GM18868 (cell line): ENCODE data around the gene PDE11A.

ENCODE experiments used
- ATAC-seq: cut with Tn5 transposase; IDR thresholded peaks from one replicate; pipeline ENCODE4 v1.9.1; 2021; ENCODE audit warnings: mild to moderate bottlenecking, moderate library complexity; ENCODE audit not compliant: unreplicated experiment

The PDE11A gene

DNA sequence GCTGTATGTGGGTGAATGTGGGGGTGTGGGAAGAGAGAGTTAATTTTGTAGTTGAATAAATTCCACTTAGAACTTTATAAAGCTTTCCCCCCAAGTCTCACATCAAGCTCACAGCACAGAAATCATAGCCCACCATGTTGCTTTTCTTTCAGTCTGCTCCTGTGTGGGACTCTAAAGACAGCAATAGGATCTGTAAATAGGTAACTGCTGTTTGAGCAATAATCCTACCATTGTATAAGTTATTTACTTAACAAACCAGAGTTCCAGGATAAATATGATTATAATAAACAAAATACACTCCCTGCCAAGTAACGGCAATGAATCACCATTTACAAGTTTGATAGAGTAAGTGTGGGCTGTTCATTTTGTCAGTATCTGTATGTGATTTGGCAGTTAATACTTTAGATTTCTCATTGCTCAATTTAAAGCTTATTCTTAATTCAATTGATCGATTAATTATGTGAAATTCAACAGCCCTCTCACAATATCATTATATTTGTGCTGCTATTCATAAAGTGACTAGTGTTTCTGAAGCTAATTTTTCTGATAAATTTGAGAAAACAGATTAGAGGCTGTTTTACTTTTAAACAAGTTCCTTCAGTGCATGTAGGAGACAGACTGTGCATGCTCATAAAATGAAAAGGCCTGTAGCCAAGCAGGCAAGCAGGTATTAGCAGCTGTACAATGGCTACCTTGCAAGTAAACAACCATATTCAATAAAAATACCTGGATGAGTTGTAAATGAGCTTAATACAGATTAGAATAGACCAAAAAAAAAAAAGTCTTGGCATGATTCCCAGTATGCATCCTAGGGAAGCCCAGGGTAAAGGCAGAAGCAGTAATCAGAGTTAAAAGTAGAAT, 142.7 kb downstream of the PDE11A start:
- no peak for ATAC-seq

DNA sequence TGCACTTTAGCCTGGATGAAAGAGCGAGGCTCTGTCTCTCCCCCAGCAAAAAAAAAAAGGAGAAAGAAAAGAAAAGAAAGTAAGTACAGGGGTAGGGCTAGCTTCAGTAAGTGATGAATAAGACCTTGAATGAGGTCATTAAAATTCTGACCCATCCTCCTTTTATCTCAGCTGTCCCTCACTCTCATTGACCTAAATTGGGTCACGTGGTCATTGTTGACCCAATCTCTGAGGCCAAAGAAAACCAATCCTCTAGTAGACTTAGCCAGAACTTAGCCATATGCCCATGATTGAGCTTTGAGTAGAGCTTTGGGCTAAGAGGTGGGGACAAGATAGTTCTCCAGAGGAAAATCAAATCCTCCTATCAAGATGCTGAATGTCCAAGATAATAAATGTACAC, 149.3 kb downstream of the PDE11A start:
- no peak for ATAC-seq

DNA sequence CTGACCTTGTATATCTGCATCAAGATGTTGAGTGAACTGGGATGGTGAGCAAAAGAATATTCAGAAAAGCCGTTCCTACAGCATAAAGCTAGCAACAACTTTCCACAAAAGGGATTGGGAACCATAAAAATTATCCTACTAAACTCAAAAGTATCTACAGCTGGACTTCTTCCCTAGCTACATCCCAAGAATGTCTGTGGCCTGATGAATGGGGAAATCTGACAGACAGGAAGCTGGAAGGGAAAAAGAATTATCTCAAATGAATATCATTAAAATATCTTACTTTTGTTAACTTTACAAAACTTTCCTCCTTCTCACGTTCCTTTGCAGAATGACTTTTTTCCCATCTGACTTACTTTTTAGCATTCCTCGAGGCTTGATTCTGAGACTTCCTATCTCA, 150.9 kb downstream of the PDE11A start:
- no peak for ATAC-seq

DNA sequence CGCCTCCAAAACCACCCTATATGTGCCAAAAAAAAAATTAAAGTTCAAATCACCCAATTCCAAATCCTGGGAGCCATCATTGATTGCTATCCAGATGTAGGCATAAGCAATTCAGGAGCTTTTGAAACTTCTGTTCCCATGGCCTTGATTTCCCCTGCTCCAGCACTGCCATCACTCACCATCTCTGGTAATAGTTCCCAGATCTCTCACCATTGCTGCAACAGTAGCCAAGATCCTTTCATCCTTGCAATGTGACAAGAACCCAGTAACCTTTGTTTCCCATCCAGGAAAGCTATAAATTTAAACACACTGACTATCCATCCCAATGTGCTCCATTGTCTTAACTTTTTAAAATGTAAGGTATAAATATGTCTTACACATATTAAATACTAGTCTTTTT, 155.4 kb downstream of the PDE11A start:
- no peak for ATAC-seq

DNA sequence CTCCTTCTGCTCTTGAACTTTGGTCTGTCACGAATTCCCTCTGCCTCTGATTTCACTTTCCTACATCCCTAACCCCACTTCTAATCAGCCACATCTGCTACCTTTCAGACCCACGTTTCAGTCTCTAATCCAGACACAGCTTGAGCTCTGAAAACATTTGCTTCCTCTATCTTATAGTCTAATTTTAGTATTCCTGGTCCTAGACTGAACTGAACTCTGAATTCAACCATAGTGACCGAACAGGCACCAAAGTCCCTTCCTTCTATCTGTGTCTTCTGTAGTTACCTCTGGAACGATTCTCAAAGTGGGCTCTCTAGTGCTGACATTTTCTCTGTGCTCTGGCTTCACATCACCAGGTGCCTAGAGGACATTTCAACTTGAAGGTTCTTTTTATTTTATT, 156.2 kb downstream of the PDE11A start:
- ATAC-seq = no peak

DNA sequence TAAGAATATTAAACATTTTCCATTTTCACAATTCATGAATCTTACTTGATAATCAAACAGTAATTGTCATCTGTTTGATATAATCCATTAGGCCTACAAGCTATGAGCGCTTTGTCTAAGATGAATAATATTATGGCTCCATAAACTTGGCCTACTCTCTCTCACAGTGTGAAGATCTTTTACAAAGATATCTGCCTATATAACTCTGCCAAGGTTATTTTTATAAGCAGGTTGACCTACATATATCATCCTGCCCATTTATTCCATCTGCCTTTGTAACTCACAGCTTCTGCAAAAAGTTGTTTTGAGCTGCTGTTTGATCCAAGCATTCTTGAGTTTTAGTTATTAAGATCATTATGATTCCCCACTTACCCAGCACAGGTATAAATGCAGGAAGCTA, 158.3 kb downstream of the PDE11A start:
- no peak for ATAC-seq

DNA sequence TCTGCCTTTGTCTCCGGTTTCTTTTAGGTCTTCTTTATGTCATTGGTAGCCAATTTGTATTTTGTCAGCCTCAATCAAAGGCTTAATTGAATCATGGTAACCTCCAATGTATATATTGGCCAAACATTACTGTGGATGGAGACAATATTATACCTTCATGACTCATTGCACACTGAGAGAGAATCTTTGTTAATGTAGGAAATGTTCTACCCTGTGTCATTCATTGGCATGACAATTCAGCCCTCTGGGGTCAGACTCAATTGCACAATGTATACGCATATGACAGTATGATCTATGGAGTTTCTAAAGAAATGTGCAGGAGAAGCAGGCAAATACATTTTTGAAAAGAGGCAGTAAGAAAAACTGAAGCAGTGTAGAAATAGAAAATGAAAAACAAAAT, 162.6 kb downstream of the PDE11A start:
- no peak for ATAC-seq

DNA sequence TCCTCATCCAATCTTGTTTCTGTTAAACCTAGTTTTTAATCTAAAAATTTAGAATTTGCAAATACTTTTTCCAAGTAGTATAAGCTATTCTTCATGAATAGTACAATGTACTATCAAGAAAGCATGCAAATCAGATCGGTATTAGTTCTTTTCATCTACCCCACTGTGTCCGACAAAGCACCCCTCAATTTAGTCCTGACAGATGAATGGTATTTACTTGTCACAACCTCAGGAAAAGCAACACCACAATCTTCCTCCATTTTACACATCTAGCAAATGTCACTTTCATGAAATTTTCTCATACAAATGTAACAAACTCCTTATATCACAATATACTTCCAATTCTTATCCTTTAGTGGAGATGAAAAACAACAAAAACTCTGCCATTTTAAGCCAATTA, 163.8 kb downstream of the PDE11A start:
- ATAC-seq = no peak

DNA sequence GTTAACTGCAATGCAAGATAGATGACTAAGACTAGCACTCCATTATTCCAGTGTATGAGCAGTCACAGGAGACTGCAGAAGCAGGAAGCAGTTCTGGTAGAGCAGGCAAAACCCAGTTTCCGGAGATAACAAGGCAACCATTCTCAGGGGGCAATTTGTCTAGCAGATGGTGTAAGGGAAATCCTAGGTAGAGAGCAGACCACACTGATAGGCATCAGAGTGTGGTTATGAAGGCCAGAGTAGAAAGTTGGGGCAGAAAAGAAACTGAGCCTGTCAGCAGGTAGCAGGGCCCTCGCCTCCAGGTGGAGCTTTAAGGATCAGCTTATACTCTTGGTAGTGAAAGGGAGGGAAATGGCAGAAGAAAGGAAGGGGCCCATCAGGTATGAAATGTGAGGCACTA, 164.4 kb downstream of the PDE11A start:
- ATAC-seq = peak; percentile 46

DNA sequence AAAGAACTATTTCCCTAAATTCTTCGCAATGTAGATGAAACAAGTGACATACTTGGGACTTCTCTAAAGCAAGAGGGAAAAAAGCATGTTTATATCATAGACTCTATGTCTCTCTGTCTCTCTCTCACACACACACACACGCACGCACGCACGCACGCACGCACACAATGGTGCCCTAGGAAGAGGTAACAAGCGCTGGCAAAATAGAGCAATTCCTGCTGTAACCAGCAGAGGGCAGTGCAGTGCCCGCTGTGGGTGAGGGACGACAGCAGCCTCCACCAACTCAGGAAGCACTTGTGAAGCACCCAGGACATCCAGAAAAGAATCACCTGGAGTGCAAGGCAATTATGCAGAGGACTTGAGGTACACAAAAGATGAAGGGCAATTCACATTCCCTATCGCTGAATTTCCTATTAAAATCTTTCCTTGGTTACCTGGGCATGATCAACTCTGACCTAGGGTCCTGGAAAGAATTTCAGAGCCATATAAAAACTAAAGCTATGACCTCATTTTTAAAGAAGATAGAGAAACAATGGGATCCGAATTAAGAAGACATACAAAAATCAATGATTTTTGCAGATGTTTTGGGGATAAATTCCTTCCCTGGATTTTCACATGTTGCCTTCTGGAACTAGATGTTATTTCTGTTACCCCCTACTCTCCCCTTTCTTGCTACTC, 166.4 kb downstream of the PDE11A start:
- ATAC-seq = peak; percentile 92

DNA sequence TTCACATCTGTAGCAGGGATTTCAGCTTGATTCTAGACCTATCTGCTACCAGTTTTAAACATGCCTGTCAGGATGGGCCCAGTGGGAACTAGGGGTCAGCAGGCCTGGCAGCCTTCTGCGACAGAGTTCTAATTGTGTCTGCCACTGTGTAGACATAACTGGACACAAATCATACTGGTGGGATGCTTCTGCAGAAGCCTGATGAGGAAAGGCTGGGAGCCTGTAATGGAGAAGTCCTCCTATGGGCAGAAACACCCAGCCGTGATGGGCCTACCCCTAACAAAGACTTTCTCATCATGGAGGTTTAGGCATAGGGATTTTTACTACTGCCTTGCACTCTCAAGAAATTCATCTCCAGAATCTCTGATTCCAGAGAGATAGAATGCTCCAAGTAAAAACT, 166.9 kb downstream of the PDE11A start:
- peak; percentile 8 for ATAC-seq

DNA sequence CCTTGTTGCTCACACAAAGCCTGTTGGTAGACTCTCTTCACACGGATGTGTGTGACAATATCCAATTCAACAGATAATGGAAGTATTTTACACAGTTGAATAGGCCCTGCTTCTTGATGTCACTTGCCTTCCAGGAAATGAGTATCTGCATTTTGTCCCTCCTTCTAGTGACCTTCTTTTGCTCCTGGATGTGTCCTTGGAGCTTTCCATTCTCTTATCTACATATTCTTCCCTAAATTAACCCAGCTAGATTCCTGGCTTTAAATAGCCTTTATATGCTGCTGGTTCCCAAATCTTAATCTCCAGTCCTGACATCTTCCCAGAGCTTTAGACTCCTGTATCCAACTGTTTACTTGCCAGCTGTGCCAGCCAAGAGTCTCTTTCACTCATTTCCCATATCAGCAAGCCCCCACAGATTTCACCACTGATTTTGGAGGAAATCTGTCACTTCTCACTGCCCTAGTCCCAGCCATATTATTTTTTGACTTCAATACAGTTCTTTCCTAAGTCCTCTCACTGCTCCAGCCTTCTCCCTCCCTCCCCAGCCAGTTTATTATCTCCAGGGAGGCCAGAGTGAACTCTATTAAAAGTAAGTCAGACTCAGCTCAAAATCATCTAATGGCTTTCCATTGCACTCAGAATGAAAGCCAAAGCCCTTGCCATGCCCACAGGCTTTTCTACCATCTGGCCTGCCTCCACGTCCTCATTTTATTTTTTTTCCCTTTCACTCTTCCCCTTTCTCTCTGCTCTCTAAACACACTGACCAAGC, 170.0 kb downstream of the PDE11A start:
- no peak for ATAC-seq

DNA sequence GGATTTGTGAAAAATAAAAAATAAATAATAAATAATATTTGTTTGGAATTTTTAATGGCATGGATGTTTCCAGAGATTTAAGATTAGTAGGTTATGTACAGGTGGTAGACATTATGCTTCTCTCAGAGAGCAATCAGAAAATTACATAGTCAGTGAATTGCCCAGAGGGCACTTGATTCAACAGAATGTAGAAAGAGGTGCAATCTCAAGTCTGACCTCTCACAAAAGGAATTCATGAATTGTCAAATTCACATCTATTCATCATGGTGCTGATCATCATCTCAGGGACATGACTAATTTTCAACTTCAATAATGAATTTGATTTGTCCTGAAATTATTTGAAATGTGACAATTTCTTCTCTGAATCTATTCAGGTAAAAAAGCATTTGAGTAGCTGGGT, 172.5 kb downstream of the PDE11A start:
- ATAC-seq = no peak

DNA sequence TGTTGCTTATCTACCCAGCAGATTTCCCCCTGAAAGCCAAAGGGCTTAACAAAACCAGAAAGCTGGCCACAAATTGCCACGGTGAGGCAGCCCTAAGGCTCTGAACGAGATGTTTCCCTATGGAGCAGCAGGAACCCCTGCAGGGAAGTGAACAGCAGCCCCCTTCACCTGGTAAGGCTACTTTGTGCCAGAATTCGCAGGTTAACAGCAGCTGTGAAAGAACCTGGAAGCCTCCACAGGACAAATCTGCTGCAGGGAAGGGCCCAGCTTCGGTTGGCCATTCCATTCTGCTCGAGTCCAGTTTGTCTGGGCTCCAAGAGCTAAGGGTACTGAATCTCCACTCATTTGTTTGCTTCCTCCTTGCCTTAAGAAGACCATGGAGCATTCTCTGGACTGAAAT, 175.3 kb downstream of the PDE11A start:
- no peak for ATAC-seq

DNA sequence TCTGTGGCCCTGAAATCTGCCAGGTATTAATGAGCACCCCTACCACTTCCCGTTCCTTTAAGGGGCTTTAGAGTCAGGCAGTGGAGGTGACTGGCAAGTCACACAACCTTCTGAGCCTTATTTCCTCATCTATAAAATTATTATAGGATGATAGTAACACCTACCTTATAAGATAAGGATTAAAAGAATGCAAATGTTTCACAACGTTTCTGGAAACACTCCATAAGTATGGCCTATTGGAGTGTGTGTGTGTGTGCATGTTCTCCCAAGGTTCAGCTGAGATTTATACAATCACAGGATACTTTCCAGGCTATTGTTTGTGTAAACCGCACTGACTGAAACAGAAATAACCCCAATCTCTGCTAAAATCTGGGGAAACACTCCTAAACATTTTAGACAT, 176.0 kb downstream of the PDE11A start:
- ATAC-seq = no peak

DNA sequence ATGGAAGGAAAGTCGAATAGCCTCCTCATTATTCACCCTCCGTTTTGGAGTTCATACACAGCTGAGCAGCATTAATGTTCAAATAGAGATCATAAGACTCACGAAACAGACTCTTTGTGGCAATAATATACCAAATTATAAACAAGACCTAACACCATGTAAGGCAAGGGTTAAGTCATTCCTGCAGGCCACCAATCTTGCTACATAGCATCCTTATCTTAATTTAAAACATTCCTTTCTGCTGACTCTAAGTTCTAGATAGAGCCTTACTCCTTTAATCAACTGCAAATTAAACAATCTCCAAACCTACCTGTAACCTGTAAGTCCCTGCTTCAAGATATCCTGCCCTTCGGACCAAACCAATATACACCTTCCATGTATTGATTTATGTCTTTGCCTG, 178.0 kb downstream of the PDE11A start:
- ATAC-seq = no peak

DNA sequence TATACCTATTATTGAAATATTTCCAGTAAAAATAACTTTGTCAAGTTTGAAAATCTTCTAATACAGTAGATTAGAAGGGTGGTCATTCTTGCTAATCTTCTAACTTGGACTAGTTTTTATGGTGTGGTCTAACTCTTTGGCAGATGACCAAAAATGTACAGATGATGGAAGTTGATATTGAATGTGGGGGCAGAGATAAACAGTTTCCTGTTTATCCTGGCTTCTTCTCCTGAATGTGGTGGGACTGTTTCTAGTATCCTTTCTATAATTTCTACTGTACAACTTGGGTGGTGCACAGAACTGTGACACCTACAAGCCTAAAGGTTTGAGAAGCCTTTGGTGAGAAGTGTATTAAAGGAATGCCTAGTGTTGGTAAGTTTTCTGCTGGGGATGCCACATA, 178.7 kb downstream of the PDE11A start:
- ATAC-seq = no peak

DNA sequence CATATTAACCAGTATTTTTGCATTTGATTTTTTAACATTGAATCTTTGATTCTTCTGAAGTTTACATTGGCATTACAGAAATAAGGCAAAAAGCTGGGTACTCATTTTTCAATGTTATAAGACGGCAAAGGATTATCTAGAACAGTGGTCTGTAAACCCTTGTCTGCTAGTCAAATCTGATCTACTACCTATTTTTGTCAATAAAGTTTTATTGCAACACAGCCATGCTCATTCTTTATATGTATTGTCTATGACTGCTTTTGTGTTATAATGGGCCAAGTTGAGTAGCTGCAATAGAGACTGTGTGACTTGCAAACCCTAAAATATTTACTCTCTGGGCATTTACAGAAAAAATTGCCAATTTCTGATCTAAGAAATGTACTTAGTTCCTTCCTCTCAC, 181.0 kb downstream of the PDE11A start:
- no peak for ATAC-seq

DNA sequence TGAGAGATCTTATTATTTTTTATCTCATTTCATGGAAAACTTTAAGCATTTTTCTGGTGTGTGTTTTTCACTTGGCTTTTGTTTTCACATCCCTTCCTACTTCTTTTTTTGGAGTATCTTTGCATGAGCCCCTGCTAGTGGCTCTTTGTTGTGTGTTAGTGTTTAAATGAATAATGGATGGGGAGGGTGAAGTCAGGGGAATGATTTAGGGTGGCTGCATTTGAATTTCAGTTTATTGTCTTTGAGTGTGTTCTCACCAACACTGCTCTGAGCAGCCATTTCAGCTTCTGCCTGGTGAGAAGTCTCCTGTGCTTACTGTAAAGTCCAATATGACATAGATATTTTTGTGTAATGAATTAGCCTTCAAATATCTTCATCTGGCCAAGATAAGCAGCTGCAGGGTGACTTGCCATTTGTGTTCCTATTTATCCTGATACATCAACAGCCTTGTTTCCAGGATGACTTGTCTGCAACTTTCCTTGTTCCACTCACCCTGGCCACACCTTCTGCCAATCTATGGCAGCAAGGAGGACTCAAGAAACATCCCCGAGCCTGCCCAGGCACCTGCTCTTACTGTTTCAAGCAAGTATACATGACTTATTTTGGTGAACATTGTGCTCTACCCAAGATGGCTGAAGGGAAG, 182.6 kb downstream of the PDE11A start:
- ATAC-seq = no peak

DNA sequence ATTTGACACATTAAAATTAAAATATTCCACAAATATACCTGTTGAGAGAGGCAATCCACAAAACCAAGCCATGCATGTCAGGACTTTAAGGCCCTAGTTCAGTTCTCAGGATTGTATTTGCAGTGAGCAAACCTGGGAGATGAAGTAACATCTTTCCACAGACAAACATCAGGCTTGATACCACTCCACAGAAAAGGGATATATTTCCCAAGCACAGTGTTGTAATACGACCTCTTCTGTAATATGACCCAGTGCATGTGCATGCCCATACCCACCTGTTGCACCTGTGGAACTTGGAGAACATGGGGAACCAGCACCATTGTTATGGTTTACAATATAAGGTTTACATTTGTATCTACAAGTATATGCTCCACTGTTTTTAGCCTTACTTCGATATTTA, 184.0 kb downstream of the PDE11A start:
- no peak for ATAC-seq

DNA sequence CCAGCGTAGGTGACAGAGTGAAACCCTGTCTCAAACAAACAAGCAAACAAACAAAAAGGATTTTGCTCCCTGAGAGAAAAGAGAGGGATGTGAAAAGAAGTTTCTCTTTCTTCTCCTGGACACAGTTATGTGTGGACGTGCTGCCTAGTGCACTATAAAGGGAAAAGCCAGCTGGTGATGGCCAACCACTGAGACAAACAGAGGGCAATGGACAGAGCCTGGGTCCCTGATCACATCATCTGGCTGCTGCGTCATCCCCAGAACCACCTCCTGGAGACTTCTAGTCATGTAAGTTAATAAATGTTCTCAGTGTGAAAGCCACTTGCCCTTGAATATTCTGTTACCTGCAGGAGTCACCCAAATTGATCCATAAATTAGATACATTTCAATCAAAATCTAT, 184.9 kb downstream of the PDE11A start:
- ATAC-seq = no peak
